ENCODE results near the gene MAD1L1. TPM values are rescaled to one million over a fixed set of nuclear protein-coding genes. Genes with fewer than 3 reads are reported as not detected.
A peak's percentile ranks its signal among the peaks of the same experiment; 100 is the strongest.

MAD1L1 gene
- total RNA-seq, 3 donors from 2014 or later: 25.3 to 31.2 (median 26.2) TPM

DNA sequence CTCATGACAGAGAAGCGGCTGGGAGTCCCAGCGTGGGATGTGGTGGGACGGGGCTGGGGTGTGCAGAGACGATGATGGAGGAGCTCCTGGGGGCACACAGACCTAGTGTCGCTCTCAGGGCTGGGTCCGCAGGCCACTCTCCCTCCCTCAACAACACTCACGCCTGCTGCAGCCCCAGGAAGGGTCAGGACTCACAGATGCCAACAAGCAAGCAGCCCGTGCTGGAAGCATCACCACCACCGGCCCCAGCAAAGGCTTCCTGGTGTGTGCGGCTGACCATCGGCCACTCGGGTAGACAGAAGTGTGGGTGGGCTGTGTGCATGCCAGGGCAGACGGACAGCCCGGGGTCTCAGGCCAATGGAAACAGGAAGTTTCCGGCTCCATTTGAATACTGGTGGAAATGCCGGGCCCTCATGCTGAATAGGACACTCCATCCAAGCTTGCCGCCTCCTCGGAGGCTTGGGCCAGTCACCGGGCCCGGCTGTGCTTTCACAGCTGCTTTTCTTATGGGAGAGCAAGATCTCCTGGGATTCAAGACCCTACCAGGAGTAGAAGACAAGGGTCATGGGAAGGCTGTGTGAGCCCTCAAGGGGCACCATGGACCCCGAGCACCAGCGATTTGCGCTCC is 384.6 kb downstream of the MAD1L1 start:
- TF ChIP-seq, protein P1, sequence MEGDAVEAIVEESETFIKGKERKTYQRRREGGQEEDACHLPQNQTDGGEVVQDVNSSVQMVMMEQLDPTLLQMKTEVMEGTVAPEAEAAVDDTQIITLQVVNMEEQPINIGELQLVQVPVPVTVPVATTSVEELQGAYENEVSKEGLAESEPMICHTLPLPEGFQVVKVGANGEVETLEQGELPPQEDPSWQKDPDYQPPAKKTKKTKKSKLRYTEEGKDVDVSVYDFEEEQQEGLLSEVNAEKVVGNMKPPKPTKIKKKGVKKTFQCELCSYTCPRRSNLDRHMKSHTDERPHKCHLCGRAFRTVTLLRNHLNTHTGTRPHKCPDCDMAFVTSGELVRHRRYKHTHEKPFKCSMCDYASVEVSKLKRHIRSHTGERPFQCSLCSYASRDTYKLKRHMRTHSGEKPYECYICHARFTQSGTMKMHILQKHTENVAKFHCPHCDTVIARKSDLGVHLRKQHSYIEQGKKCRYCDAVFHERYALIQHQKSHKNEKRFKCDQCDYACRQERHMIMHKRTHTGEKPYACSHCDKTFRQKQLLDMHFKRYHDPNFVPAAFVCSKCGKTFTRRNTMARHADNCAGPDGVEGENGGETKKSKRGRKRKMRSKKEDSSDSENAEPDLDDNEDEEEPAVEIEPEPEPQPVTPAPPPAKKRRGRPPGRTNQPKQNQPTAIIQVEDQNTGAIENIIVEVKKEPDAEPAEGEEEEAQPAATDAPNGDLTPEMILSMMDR (IDR thresholded peaks at IDR 0.05): no peak
- DNase-seq: peak in 2 of 3 donors; percentile 12 to 28
- Histone ChIP-seq H3K9me3 (no peaks in the 10 kb centered on the region), H3K4me1 (ENCODE audit: low read depth) (no peaks in the 10 kb centered on the region), H3K4me3 (no peak overlapping the region), H3K36me3 (ENCODE audit: low read depth) (no peaks in the 10 kb centered on the region)
- intact Hi-C loops (cut with DNase I, micrococcal nuclease): no loop called here
- ATAC-seq: no peak

- TF ChIP-seq, protein P1 (IDR thresholded peaks at IDR 0.05): no peak
- Histone ChIP-seq H3K36me3 (ENCODE audit: low read depth) (no peaks in the 10 kb centered on the region), H3K4me3 (no peak overlapping the region), H3K4me1 (ENCODE audit: low read depth) (no peaks in the 10 kb centered on the region), H3K9me3 (no peaks in the 10 kb centered on the region)
- intact Hi-C loops (cut with DNase I, micrococcal nuclease): no loop called here
- ATAC-seq (no peak), DNase-seq (peak in 2 of 3 donors; percentile 21 to 40)
Observed at GRCh38 chr7:1847260-1848001, 385.3 kb downstream of the MAD1L1 start.

DNA sequence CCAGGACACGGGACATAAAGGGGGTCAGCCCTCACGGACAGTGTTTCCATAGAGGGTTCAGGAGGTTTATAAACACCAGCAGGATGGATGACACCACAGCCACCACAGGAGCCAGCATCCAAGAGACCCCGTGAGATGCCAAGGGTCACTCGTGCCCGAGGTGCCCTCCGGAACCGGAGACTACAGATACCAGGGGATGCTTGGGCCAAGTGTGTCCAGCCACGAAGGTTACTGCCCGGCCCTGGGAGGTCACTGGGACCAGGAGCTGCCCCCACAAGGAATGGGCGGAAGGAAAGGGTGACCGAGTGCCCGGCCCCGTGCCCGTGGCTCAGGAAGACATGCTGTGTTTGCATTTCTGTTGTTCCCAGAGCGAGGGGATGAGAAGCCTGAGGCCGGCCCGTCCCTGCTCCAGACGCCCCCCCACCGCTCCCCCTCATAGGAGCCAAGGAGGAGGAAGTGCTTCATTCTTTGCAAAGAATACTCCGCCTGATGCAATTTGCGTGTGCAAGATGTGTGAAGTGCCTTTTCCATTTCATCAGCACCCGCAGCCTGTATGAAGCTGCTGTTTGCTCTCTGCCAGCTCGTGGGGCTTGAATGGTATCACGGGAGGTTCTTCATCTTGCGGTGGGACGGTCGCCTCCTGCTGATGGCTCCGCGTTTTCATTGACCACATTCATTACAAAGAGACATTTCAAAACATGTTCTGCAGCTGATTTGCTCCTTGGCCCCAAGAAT is 386.2 kb downstream of the MAD1L1 start:
- no peaks in the 10 kb centered on the region for H3K36me3 ChIP-seq (ENCODE audit: low read depth)
- H3K4me3 ChIP-seq: no peak overlapping the region
- DNase-seq: peak in 2 of 3 donors; percentile 2 to 34
- no peak for ATAC-seq
- H3K4me1 ChIP-seq (ENCODE audit: low read depth): no peaks in the 10 kb centered on the region
- no peaks in the 10 kb centered on the region for H3K9me3 ChIP-seq
- TF ChIP-seq, protein P1 (IDR thresholded peaks at IDR 0.05): no peak
- intact Hi-C loops (cut with DNase I, micrococcal nuclease): no loop called here

GRCh38 chr7:1845536-1846311 is 387.0 kb downstream of the MAD1L1 start:
- TF ChIP-seq, protein P1 (IDR thresholded peaks at IDR 0.05): no peak
- no peak overlapping the region for H3K4me3 ChIP-seq
- H3K36me3 ChIP-seq (ENCODE audit: low read depth): no peaks in the 10 kb centered on the region
- no peaks in the 10 kb centered on the region for H3K9me3 ChIP-seq
- DNase-seq (peak in 2 of 3 donors; percentile 3 to 31), ATAC-seq (no peak)
- no peaks in the 10 kb centered on the region for H3K4me1 ChIP-seq (ENCODE audit: low read depth)
- intact Hi-C loops (cut with DNase I, micrococcal nuclease): no loop called here

GRCh38 chr7:1844951-1845390 is 387.8 kb downstream of the MAD1L1 start:
- Histone ChIP-seq H3K4me1 (ENCODE audit: low read depth) (no peaks in the 10 kb centered on the region), H3K9me3 (no peaks in the 10 kb centered on the region), H3K4me3 (no peak overlapping the region), H3K36me3 (ENCODE audit: low read depth) (no peaks in the 10 kb centered on the region)
- ATAC-seq (no peak), DNase-seq (peak in 2 of 3 donors; percentile 18 to 29)
- TF ChIP-seq, protein P1 (IDR thresholded peaks at IDR 0.05): no peak
- intact Hi-C loops (cut with DNase I, micrococcal nuclease): no loop called here
